NB4 (cell line): ENCODE data around the gene YIPF6.
"Not testable (repeated sequence)": the region's sequence is repeated elsewhere in the genome, so short reads cannot be mapped to it uniquely, and the experiment has no call there.

Experiments
- POLR2A ChIP-seq: IDR thresholded peaks from 2 replicates; pipeline ENCODE4 v1.6.1; 2011; ENCODE audit warnings: mild to moderate bottlenecking; ENCODE audit not compliant: insufficient read length; ENCODE audit errors: extremely low read depth
- TF ChIP-seq, protein P1 (sequence below): IDR thresholded peaks from one replicate; pipeline ENCODE4 v1.5.1; 2012; ENCODE audit warnings: low read depth, low read length
- TF ChIP-seq, protein P2 (sequence below): IDR thresholded peaks from 2 replicates; pipeline ENCODE4 v1.6.1; 2011; ENCODE audit warnings: low read depth, low read length

DNA sequence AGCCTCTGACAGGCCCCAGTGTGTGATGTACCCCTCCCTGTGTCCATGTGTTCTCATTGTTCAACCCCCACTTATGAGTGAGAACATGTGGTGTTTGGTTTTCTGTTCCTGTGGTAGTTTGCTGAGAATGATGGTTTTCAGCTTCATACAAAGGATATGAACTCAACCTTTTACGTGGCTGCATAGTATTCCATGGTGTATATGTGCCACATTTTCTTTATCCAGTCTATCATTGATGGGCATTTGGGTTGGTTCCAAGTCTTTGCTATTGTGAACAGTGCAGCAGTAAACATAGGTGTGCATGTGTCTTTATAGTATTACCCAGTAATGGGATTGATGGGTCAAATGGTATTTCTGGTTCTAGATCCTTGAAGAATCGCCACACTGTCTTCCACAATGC lies 25.8 kb downstream of the YIPF6 start:
- not testable (repeated sequence) for TF ChIP-seq POLR2A
- TF ChIP-seq, protein P1, sequence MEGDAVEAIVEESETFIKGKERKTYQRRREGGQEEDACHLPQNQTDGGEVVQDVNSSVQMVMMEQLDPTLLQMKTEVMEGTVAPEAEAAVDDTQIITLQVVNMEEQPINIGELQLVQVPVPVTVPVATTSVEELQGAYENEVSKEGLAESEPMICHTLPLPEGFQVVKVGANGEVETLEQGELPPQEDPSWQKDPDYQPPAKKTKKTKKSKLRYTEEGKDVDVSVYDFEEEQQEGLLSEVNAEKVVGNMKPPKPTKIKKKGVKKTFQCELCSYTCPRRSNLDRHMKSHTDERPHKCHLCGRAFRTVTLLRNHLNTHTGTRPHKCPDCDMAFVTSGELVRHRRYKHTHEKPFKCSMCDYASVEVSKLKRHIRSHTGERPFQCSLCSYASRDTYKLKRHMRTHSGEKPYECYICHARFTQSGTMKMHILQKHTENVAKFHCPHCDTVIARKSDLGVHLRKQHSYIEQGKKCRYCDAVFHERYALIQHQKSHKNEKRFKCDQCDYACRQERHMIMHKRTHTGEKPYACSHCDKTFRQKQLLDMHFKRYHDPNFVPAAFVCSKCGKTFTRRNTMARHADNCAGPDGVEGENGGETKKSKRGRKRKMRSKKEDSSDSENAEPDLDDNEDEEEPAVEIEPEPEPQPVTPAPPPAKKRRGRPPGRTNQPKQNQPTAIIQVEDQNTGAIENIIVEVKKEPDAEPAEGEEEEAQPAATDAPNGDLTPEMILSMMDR: not testable (repeated sequence)
- TF ChIP-seq, protein P2, sequence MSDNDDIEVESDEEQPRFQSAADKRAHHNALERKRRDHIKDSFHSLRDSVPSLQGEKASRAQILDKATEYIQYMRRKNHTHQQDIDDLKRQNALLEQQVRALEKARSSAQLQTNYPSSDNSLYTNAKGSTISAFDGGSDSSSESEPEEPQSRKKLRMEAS: not testable (repeated sequence)
